HCT116 (cell line): ENCODE measurements around the gene RAET1E. TPM values are rescaled to one million over a fixed set of nuclear protein-coding genes. Genes with fewer than 3 reads are reported as not detected.

Source experiments
- ATAC-seq: fragments of 200-7000 bp; cut with Tn5 transposase; 2 replicates; pipeline ENCODE4 v1.9.1; 2020; ENCODE audit warnings: mild to moderate bottlenecking, moderate library complexity
- BruUV-seq: library from RNA; stranded (reverse); fragments of 400-500 nt; replicated peaks from 2 replicates; lab custom pipeline; 2021; lab: Mats Ljungman, UMichigan
- CTCF ChIA-PET: fragments of 300-600 bp; sonication (Branson Sonifier 250); formaldehyde crosslinking; loops from one replicate; lab custom pipeline; 2021; ENCODE audit warnings: antibody characterized with exemption; lab: Charles Lee
- POLR2A ChIA-PET: fragments of 300-600, 350-600 bp; sonication (Branson Sonifier 250); formaldehyde crosslinking; loops from one replicate; lab custom pipeline; 2021; ENCODE audit warnings: antibody characterized with exemption; lab: Charles Lee
- RAD21 ChIA-PET, 2 experiments: fragments of 300-600 bp; sonication (Branson Sonifier 250); formaldehyde crosslinking; loops; one replicate each; lab custom pipeline; 2023; ENCODE audit warnings: low total read pairs in 2 of 2; ENCODE audit not compliant: uncharacterized antibody in 2 of 2, unreplicated experiment in 2 of 2, low non-redundant PET in 1 of 2; lab: Charles Lee
- DNase-seq: peaks from one replicate; pipeline ENCODE4 v3.0.0-alpha.2; 2010; ENCODE audit warnings: low read depth, low spot score
- H2AFZ ChIP-seq: fragments of 200-600 bp; shearing (Covaris generic), sonication (generic); 2 replicates; pipeline ENCODE4 v1.6.1; 2017; ENCODE audit warnings: low read depth, mixed run types, mixed read lengths, antibody characterized with exemption, low read length; ENCODE audit not compliant: poor library complexity, severe bottlenecking
- H3K27ac ChIP-seq: 2 replicates; pipeline ENCODE4 v1.5.1; 2012; ENCODE audit warnings: low read depth, low read length
- H3K27me3 ChIP-seq: fragments of 200-600 bp; sonication (generic); 2 replicates; pipeline ENCODE4 v1.6.1; 2016; ENCODE audit warnings: mixed run types, low read length, mixed read lengths; ENCODE audit not compliant: insufficient read depth
- H3K36me3 ChIP-seq, 2 experiments: fragments of 200-500 bp in 1 of 2; fragments of 200-600 bp in 1 of 2; sonication (Bioruptor generic) in 1 of 2; sonication (generic) in 1 of 2; 2 replicates each; pipeline versions ENCODE4 v1.5.1 to v1.6.1; 2014 to 2016; ENCODE audit warnings: low read length in 2 of 2, inconsistent platforms in 1 of 2, mixed read lengths in 1 of 2, mixed run types in 1 of 2; ENCODE audit not compliant: insufficient read depth in 2 of 2, control insufficient read depth in 1 of 2
- H3K4me1 ChIP-seq, 2 experiments: fragments of 200-600 bp in 1 of 2; sonication (generic) in 1 of 2; 2 replicates each; pipeline versions ENCODE4 v1.5.1 to v1.6.1; 2012 to 2017; ENCODE audit warnings: low read length in 2 of 2, inconsistent platforms in 1 of 2, mild to moderate bottlenecking in 1 of 2, mixed read lengths in 1 of 2, mixed run types in 1 of 2, moderate library complexity in 1 of 2; ENCODE audit not compliant: insufficient read depth in 2 of 2, control insufficient read depth in 1 of 2
- H3K4me2 ChIP-seq: fragments of 200-600 bp; sonication (generic); 2 replicates; pipeline ENCODE4 v1.6.1; 2017; ENCODE audit warnings: mixed run types, low read length, mixed read lengths
- H3K4me3 ChIP-seq, 2 experiments: fragments of 200-600 bp in 1 of 2; sonication (generic) in 1 of 2; replicated peaks in 1 of 2; 2 replicates each; pipeline ENCODE4 v1.5.1; 2011 to 2016; ENCODE audit warnings: low read length in 2 of 2, control low read depth in 1 of 2, low read depth in 1 of 2, mild to moderate bottlenecking in 1 of 2, mixed read lengths in 1 of 2, mixed run types in 1 of 2
- H3K79me2 ChIP-seq: fragments of 200-600 bp; sonication (generic); 2 replicates; pipeline ENCODE4 v1.6.1; 2017; ENCODE audit warnings: mild to moderate bottlenecking, mixed run types, low read length, moderate library complexity, mixed read lengths; ENCODE audit not compliant: insufficient read depth
- H3K9ac ChIP-seq: fragments of 200-600 bp; sonication (generic); 2 replicates; pipeline ENCODE4 v1.6.1; 2016; ENCODE audit warnings: low read length, mixed read lengths
- H3K9me2 ChIP-seq: fragments of 200-600 bp; sonication (generic), shearing (Covaris generic); 2 replicates; pipeline ENCODE4 v1.6.1; 2017; ENCODE audit warnings: mixed run types, mild to moderate bottlenecking, moderate library complexity; ENCODE audit not compliant: insufficient read depth
- H3K9me3 ChIP-seq, 2 experiments: fragments of 200-500 bp in 1 of 2; fragments of 200-600 bp in 1 of 2; sonication (Bioruptor generic) in 1 of 2; sonication (generic) in 1 of 2; 2 replicates each; pipeline ENCODE4 v1.6.1; 2014 to 2017; ENCODE audit warnings: low read length in 2 of 2, mixed read lengths in 2 of 2, inconsistent platforms in 1 of 2, low read depth in 1 of 2, mild to moderate bottlenecking in 1 of 2, mixed run types in 1 of 2, moderate library complexity in 1 of 2; ENCODE audit not compliant: control insufficient read depth in 1 of 2, insufficient read depth in 1 of 2
- H4K20me1 ChIP-seq: fragments of 200-600 bp; sonication (generic), shearing (Covaris generic); 2 replicates; pipeline ENCODE4 v1.6.1; 2017; ENCODE audit warnings: mixed run types, mild to moderate bottlenecking, moderate library complexity; ENCODE audit not compliant: insufficient read depth
- CEBPB ChIP-seq: IDR thresholded peaks from 2 replicates; pipeline ENCODE4 v1.6.1; 2012; ENCODE audit warnings: low read depth
- EGR1 ChIP-seq: IDR thresholded peaks from 2 replicates; pipeline ENCODE4 v1.6.1; 2012; ENCODE audit warnings: low read depth
- EZH2phosphoT487 ChIP-seq: fragments of 200-600 bp; IDR thresholded peaks from 2 replicates; pipeline ENCODE4 v1.6.1; 2018; ENCODE audit warnings: antibody characterized with exemption, borderline replicate concordance
- FOSL1 ChIP-seq: IDR thresholded peaks from 2 replicates; pipeline ENCODE4 v1.6.1; 2012; ENCODE audit warnings: low read depth
- RAD21 ChIP-seq: IDR thresholded peaks from 2 replicates; pipeline ENCODE4 v1.6.1; 2012; ENCODE audit warnings: low read depth, mild to moderate bottlenecking
- SIN3A ChIP-seq: IDR thresholded peaks from 2 replicates; pipeline ENCODE4 v1.6.1; 2012; ENCODE audit warnings: low read depth
- SP1 ChIP-seq: IDR thresholded peaks from 2 replicates; pipeline ENCODE4 v1.6.1; 2012; ENCODE audit warnings: low read depth
- SRF ChIP-seq: IDR thresholded peaks from 2 replicates; pipeline ENCODE4 v1.6.1; 2012; ENCODE audit warnings: low read depth
- YY1 ChIP-seq: IDR thresholded peaks from 2 replicates; pipeline ENCODE4 v1.6.1; 2011; ENCODE audit warnings: low read length, low read depth, moderate library complexity, mild to moderate bottlenecking; ENCODE audit not compliant: insufficient replicate concordance; ENCODE audit errors: extremely low read depth
- intact Hi-C: fragments of 100-400 bp; cut with micrococcal nuclease; formaldehyde crosslinking; loops from 2 replicates; pipeline ENCODE4 v1.10.0; 2022
- total RNA-seq: library from RNA; stranded (reverse); gene quantifications from one replicate; pipeline ENCODE4 v1.2.1, GENCODE V29; 2021; ENCODE audit not compliant: unreplicated experiment
- TF ChIP-seq, protein P1 (sequence below): IDR thresholded peaks from 2 replicates; pipeline ENCODE4 v1.6.1; 2012; ENCODE audit warnings: low read depth
- TF ChIP-seq, protein P2 (sequence below): IDR thresholded peaks from 2 replicates; pipeline ENCODE4 v1.6.1; 2011; ENCODE audit warnings: mild to moderate bottlenecking, low read length, moderate library complexity; ENCODE audit not compliant: insufficient replicate concordance; ENCODE audit errors: extremely low read depth
- TF ChIP-seq, protein P3 (sequence below), 3 experiments: fragments of 200-600 bp in 1 of 3; sonication (generic) in 1 of 3; IDR thresholded peaks in 2 of 3; conservative IDR thresholded peaks in 1 of 3; 2 replicates each; pipeline ENCODE4 v1.5.1; 2012 to 2017; ENCODE audit warnings: low read depth in 2 of 3, low read length in 2 of 3, antibody characterized with exemption in 1 of 3, borderline replicate concordance in 1 of 3, control low read depth in 1 of 3, mild to moderate bottlenecking in 1 of 3, mixed read lengths in 1 of 3, mixed run types in 1 of 3, moderate library complexity in 1 of 3; ENCODE audit not compliant: insufficient read depth in 1 of 3

The RAET1E gene
- total RNA-seq, 1 experiment from 2014 or later: 3.9 TPM

DNA sequence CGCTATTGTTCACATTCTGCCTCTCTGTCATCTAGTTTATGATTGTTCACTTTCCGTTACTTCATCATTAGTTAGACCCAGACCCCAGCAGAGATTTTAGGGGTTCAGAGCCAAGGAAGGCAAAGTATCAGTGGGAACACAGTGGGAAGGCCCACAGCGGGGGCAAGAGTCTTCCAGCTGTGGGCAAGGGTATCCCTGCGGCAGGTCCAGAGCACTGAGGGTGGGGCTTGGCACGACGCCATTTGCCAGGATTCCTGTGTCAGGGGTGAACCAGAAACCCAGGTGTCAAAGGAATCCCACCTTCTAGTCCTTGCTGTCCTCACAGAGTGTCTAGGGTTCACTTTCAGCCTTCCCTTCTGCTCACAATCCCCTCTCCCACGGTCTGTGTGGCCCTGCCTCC is 13.3 kb downstream of the RAET1E start:
- BruUV-seq: no TSS peak
- CTCF ChIA-PET: no interaction called here
- Histone ChIP-seq H3K4me2 (no peak overlapping the region), H3K27me3 (no peaks in the 10 kb centered on the region), H3K9me2 (no peaks in the 10 kb centered on the region), H4K20me1 (no peaks in the 10 kb centered on the region), H3K9ac (no peak overlapping the region), H3K27ac (no peak overlapping the region), H3K4me3 (no peak overlapping the region), H3K79me2 (no peaks in the 10 kb centered on the region), H3K4me1 (peaks cover 4 to 19% of the 10 kb centered on the region in 2 experiments; a peak in 3 of 4 replicates), H3K9me3 (no peaks in the 10 kb centered on the region), H3K36me3 (no peaks in the 10 kb centered on the region), H2AFZ (no peak overlapping the region)
- TF ChIP-seq, protein P1, sequence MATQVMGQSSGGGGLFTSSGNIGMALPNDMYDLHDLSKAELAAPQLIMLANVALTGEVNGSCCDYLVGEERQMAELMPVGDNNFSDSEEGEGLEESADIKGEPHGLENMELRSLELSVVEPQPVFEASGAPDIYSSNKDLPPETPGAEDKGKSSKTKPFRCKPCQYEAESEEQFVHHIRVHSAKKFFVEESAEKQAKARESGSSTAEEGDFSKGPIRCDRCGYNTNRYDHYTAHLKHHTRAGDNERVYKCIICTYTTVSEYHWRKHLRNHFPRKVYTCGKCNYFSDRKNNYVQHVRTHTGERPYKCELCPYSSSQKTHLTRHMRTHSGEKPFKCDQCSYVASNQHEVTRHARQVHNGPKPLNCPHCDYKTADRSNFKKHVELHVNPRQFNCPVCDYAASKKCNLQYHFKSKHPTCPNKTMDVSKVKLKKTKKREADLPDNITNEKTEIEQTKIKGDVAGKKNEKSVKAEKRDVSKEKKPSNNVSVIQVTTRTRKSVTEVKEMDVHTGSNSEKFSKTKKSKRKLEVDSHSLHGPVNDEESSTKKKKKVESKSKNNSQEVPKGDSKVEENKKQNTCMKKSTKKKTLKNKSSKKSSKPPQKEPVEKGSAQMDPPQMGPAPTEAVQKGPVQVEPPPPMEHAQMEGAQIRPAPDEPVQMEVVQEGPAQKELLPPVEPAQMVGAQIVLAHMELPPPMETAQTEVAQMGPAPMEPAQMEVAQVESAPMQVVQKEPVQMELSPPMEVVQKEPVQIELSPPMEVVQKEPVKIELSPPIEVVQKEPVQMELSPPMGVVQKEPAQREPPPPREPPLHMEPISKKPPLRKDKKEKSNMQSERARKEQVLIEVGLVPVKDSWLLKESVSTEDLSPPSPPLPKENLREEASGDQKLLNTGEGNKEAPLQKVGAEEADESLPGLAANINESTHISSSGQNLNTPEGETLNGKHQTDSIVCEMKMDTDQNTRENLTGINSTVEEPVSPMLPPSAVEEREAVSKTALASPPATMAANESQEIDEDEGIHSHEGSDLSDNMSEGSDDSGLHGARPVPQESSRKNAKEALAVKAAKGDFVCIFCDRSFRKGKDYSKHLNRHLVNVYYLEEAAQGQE: no peak
- TF ChIP-seq RAD21: peak; percentile 2; the same call in 1 of the 2 replicates
- POLR2A ChIA-PET: no interaction called here
- intact Hi-C loops: no loop called here
- DNase-seq (no peak), ATAC-seq (no peak)
- RAD21 ChIA-PET: no interaction called here

DNA sequence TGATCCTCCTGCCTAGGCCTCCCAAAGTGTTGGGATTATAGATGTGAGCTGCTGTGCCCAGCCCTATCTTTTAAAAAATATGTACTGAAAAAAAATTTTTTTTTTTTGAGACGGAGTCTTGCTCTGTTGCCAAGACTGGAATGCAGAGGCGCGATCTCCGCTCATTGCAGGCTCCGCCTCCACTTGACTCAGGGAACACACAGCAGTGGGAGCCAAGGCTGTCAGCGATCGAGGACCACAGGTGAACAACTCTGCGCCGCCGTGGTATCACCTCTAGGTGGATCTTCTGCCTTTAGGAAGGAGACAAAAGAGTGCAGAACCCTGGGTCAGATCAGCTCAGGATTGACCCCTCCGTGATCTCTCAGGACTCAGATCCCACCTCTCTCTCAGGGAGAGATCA is 13.7 kb downstream of the RAET1E start:
- Histone ChIP-seq H4K20me1 (no peaks in the 10 kb centered on the region), H3K4me3 (no peak overlapping the region), H3K79me2 (no peaks in the 10 kb centered on the region), H2AFZ (no peak overlapping the region), H3K27ac (no peak overlapping the region), H3K9me2 (no peaks in the 10 kb centered on the region), H3K36me3 (no peaks in the 10 kb centered on the region), H3K4me2 (no peak overlapping the region), H3K9ac (no peak overlapping the region), H3K9me3 (no peaks in the 10 kb centered on the region), H3K4me1 (peaks cover 4 to 19% of the 10 kb centered on the region in 2 experiments; a peak in 3 of 4 replicates), H3K27me3 (no peaks in the 10 kb centered on the region)
- BruUV-seq: no TSS peak
- TF ChIP-seq, protein P2, sequence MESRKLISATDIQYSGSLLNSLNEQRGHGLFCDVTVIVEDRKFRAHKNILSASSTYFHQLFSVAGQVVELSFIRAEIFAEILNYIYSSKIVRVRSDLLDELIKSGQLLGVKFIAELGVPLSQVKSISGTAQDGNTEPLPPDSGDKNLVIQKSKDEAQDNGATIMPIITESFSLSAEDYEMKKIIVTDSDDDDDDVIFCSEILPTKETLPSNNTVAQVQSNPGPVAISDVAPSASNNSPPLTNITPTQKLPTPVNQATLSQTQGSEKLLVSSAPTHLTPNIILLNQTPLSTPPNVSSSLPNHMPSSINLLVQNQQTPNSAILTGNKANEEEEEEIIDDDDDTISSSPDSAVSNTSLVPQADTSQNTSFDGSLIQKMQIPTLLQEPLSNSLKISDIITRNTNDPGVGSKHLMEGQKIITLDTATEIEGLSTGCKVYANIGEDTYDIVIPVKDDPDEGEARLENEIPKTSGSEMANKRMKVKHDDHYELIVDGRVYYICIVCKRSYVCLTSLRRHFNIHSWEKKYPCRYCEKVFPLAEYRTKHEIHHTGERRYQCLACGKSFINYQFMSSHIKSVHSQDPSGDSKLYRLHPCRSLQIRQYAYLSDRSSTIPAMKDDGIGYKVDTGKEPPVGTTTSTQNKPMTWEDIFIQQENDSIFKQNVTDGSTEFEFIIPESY: no peak
- TF ChIP-seq YY1 (no peak), EZH2phosphoT487 (no peak), SP1 (no peak), CEBPB (no peak), SIN3A (no peak), FOSL1 (no peak), EGR1 (no peak), SRF (no peak), RAD21 (0 out of 2 replicates have a peak, but pooled peaks have one; percentile 4)
- TF ChIP-seq, protein P3, sequence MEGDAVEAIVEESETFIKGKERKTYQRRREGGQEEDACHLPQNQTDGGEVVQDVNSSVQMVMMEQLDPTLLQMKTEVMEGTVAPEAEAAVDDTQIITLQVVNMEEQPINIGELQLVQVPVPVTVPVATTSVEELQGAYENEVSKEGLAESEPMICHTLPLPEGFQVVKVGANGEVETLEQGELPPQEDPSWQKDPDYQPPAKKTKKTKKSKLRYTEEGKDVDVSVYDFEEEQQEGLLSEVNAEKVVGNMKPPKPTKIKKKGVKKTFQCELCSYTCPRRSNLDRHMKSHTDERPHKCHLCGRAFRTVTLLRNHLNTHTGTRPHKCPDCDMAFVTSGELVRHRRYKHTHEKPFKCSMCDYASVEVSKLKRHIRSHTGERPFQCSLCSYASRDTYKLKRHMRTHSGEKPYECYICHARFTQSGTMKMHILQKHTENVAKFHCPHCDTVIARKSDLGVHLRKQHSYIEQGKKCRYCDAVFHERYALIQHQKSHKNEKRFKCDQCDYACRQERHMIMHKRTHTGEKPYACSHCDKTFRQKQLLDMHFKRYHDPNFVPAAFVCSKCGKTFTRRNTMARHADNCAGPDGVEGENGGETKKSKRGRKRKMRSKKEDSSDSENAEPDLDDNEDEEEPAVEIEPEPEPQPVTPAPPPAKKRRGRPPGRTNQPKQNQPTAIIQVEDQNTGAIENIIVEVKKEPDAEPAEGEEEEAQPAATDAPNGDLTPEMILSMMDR (IDR thresholded peaks at IDR 0.05 in 2 of 3, conservative IDR thresholded peaks at IDR 0.05 in 1 of 3; ENCODE audit: borderline replicate concordance in 1 of 3, insufficient read depth in 1 of 3, low read depth in 2 of 3, low read length in 2 of 3): peak in 2 of 3 experiments; percentile 11 to 21; a peak in 1 of 6 replicates
- ChIA-PET POLR2A (no interaction called here), CTCF (no interaction called here), RAD21 (no interaction called here)
- intact Hi-C loops: no loop called here
- no peak for DNase-seq
- ATAC-seq: peak; percentile 75
